Nephron (organoid): ENCODE measurements around the gene CNTN3.

Experiments
- H3K27ac Mint-ChIP-seq, 3 experiments: 2 replicates each; pipeline ENCODE4 v1.8.0; 2020; ENCODE audit warnings: mixed read lengths in 3 of 3, mild to moderate bottlenecking in 2 of 3, moderate library complexity in 1 of 3
- H3K27me3 Mint-ChIP-seq: 2 replicates; pipeline ENCODE4 v1.8.0; 2021; ENCODE audit warnings: low read depth, mild to moderate bottlenecking, moderate library complexity, mixed read lengths
- H3K36me3 Mint-ChIP-seq: 2 replicates; pipeline ENCODE4 v1.8.0; 2020; ENCODE audit warnings: low read depth, mixed read lengths
- H3K4me1 Mint-ChIP-seq: 2 replicates; pipeline ENCODE4 v1.8.0; 2020; ENCODE audit warnings: mixed read lengths
- H3K4me3 Mint-ChIP-seq, 3 experiments: 2 replicates each; pipeline ENCODE4 v1.8.0; 2020; ENCODE audit warnings: mild to moderate bottlenecking in 3 of 3, mixed read lengths in 3 of 3, moderate library complexity in 2 of 3
- H3K9me3 Mint-ChIP-seq: 2 replicates; pipeline ENCODE4 v1.8.0; 2020; ENCODE audit warnings: mixed read lengths
- CTCF ChIP-seq, 3 experiments: fragments of 200-600 bp; sonication (generic); IDR thresholded peaks; one replicate each; pipeline ENCODE4 v1.5.0; 2021; ENCODE audit warnings: antibody characterized with exemption in 3 of 3; ENCODE audit not compliant: unreplicated experiment in 3 of 3

The CNTN3 gene

GRCh38 chr3:74614107-74614967, at the start of gene CNTN3:
CNTN3 (minus strand) TSS chr3:74614659; CDS start chr3:74521112, 93,547 bp downstream.
- no peak for TF ChIP-seq CTCF (IDR thresholded peaks at IDR 0.05; ENCODE audit: unreplicated experiment in 3 of 3)
- H3K36me3 Mint-ChIP-seq, result no peaks in the 10 kb centered on the region
- H3K27me3 Mint-ChIP-seq, result peaks cover 87% of the 10 kb centered on the region
- H3K4me1 Mint-ChIP-seq, result peaks cover 21% of the 10 kb centered on the region
- peak within 1 kb of the TSS in 1 of 3 experiments; percentile 28 for H3K27ac Mint-ChIP-seq
- no peaks in the 10 kb centered on the region for H3K9me3 Mint-ChIP-seq
- peak within 1 kb of the TSS; percentile 78 to 92 (median 89) for H3K4me3 Mint-ChIP-seq

GRCh38 chr3:74663178-74663577, 48.7 kb upstream of the CNTN3 start:
- TF ChIP-seq CTCF (IDR thresholded peaks at IDR 0.05; ENCODE audit: unreplicated experiment in 3 of 3), result no peak
- H3K27ac Mint-ChIP-seq, result no peak overlapping the region
- no peak overlapping the region for H3K4me3 Mint-ChIP-seq
- H3K9me3 Mint-ChIP-seq, result peaks cover 13% of the 10 kb centered on the region
- H3K36me3 Mint-ChIP-seq, result no peaks in the 10 kb centered on the region
- H3K4me1 Mint-ChIP-seq, result no peaks in the 10 kb centered on the region
- H3K27me3 Mint-ChIP-seq, result no peaks in the 10 kb centered on the region

GRCh38 chr3:74661672-74662071, 47.2 kb upstream of the CNTN3 start:
- Mint-ChIP-seq H3K27ac (no peak overlapping the region), H3K9me3 (peaks cover 2% of the 10 kb centered on the region), H3K4me3 (no peak overlapping the region), H3K4me1 (no peaks in the 10 kb centered on the region), H3K27me3 (no peaks in the 10 kb centered on the region), H3K36me3 (no peaks in the 10 kb centered on the region)
- TF ChIP-seq CTCF (IDR thresholded peaks at IDR 0.05; ENCODE audit: unreplicated experiment in 3 of 3), result no peak

GRCh38 chr3:74651885-74652284, 37.4 kb upstream of the CNTN3 start:
- Mint-ChIP-seq H3K9me3 (no peaks in the 10 kb centered on the region), H3K4me1 (no peaks in the 10 kb centered on the region), H3K4me3 (no peak overlapping the region), H3K36me3 (no peaks in the 10 kb centered on the region), H3K27me3 (no peaks in the 10 kb centered on the region), H3K27ac (no peak overlapping the region)
- no peak for TF ChIP-seq CTCF (IDR thresholded peaks at IDR 0.05; ENCODE audit: unreplicated experiment in 3 of 3)

- H3K36me3 Mint-ChIP-seq, result no peaks in the 10 kb centered on the region
- no peak overlapping the region for H3K27ac Mint-ChIP-seq
- H3K4me3 Mint-ChIP-seq, result no peak overlapping the region
- H3K27me3 Mint-ChIP-seq, result no peaks in the 10 kb centered on the region
- no peaks in the 10 kb centered on the region for H3K4me1 Mint-ChIP-seq
- H3K9me3 Mint-ChIP-seq, result no peaks in the 10 kb centered on the region
- TF ChIP-seq CTCF (IDR thresholded peaks at IDR 0.05; ENCODE audit: unreplicated experiment in 3 of 3), result no peak
Observed at GRCh38 chr3:74651292-74651691, 36.8 kb upstream of the CNTN3 start.

GRCh38 chr3:74648107-74648506, 33.6 kb upstream of the CNTN3 start:
- no peak for TF ChIP-seq CTCF (IDR thresholded peaks at IDR 0.05; ENCODE audit: unreplicated experiment in 3 of 3)
- H3K27me3 Mint-ChIP-seq, result no peaks in the 10 kb centered on the region
- H3K36me3 Mint-ChIP-seq, result no peaks in the 10 kb centered on the region
- H3K4me3 Mint-ChIP-seq, result no peak overlapping the region
- no peaks in the 10 kb centered on the region for H3K9me3 Mint-ChIP-seq
- no peak overlapping the region for H3K27ac Mint-ChIP-seq
- H3K4me1 Mint-ChIP-seq, result peaks cover 8% of the 10 kb centered on the region
